ENCODE data around the gene APAF1. TPM values are rescaled to one million over a fixed set of nuclear protein-coding genes. Genes with fewer than 3 reads are reported as not detected.
"Not testable (repeated sequence)": the region's sequence is repeated elsewhere in the genome, so short reads cannot be mapped to it uniquely, and the experiment has no call there.

APAF1 gene
- total and polyA plus RNA-seq, 2 donors from 2014 or later, result 4.6 to 16.1 TPM

- no peak for TF ChIP-seq CTCF (IDR thresholded peaks at IDR 0.05; ENCODE audit: borderline replicate concordance, extremely low read depth, insufficient read depth)
- Histone ChIP-seq H3K4me1 (ENCODE audit: control insufficient read depth in 2 of 3, insufficient read depth in 2 of 3, low read depth in 1 of 3, low read length in 3 of 3) (no peaks in the 10 kb centered on the region), H3K27ac (ENCODE audit: low read depth in 2 of 2, low read length in 2 of 2) (no peak overlapping the region), H3K4me3 (ENCODE audit: low read length in 3 of 3) (no peak overlapping the region), H3K27me3 (ENCODE audit: control insufficient read depth, insufficient read depth, low read length) (no peaks in the 10 kb centered on the region), H3K36me3 (ENCODE audit: control insufficient read depth in 2 of 3, insufficient read depth in 3 of 3, low read length in 3 of 3) (no peaks in the 10 kb centered on the region), H3K9me3 (ENCODE audit: control insufficient read depth in 2 of 3, insufficient read depth in 1 of 3, low read length in 3 of 3) (no peaks in the 10 kb centered on the region), H3K9ac (ENCODE audit: low read length in 3 of 3) (no peak overlapping the region)
- DNase-seq (no peak), FAIRE-seq (no peak)
- intact Hi-C loops (cut with DNase I), result no loop called here
Observed at GRCh38 chr12:98751580-98752115, 106.6 kb downstream of the APAF1 start.

DNA sequence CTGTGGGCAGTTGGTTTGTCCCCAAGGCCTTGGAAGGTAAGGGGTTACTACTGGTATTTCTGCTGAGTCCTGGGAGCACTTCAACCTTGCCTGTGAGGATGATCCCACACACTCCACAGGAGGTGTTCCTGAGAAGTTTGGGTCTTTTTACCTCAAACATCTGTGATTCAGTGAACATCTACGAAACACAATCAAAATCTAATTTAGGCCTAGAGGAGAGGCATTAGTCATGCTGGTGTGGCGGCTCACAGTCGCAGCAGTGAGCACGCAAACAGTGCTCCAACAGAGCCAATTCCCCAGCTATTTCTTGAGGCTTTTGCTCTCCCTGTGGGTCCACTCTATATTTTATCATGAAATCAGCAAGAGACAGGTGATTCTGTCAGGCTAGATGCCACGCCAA, 107.6 kb downstream of the APAF1 start:
- no peak for FAIRE-seq
- Histone ChIP-seq H3K36me3 (ENCODE audit: control insufficient read depth in 2 of 3, insufficient read depth in 3 of 3, low read length in 3 of 3) (no peaks in the 10 kb centered on the region), H3K27ac (ENCODE audit: low read depth in 2 of 2, low read length in 2 of 2) (no peak overlapping the region), H3K4me1 (ENCODE audit: control insufficient read depth in 2 of 3, insufficient read depth in 2 of 3, low read depth in 1 of 3, low read length in 3 of 3) (no peaks in the 10 kb centered on the region), H3K4me3 (ENCODE audit: low read length in 3 of 3) (no peak overlapping the region), H3K9ac (ENCODE audit: low read length in 3 of 3) (no peak overlapping the region), H3K9me3 (ENCODE audit: control insufficient read depth in 2 of 3, insufficient read depth in 1 of 3, low read length in 3 of 3) (no peaks in the 10 kb centered on the region), H3K27me3 (ENCODE audit: control insufficient read depth, insufficient read depth, low read length) (no peaks in the 10 kb centered on the region)
- intact Hi-C loops (cut with DNase I), result no loop called here
- DNase-seq, result no peak
- no peak for TF ChIP-seq CTCF (IDR thresholded peaks at IDR 0.05; ENCODE audit: borderline replicate concordance, extremely low read depth, insufficient read depth)

DNA sequence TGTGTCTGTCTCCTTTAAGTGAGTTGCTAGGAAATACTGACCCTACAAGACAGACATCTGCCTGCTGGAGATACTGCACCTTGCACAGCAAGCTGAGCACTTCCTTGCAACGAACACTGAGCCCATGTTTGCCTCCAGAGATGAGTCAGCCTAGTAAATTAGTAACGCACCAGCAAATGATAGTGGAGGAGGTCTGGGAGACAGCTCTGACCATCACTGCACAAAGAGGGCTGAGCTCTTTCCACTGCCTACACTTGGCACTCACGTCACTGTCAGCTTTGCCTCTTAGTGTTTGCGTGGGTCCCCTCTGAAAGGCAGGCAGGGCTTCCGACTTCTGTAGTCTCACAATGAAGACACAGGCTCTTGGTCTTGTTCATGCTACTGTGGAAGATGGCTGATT, 109.0 kb downstream of the APAF1 start:
- Histone ChIP-seq H3K36me3 (ENCODE audit: control insufficient read depth in 2 of 3, insufficient read depth in 3 of 3, low read length in 3 of 3) (no peaks in the 10 kb centered on the region), H3K27ac (ENCODE audit: low read depth in 2 of 2, low read length in 2 of 2) (no peak overlapping the region), H3K27me3 (ENCODE audit: control insufficient read depth, insufficient read depth, low read length) (no peaks in the 10 kb centered on the region), H3K4me1 (ENCODE audit: control insufficient read depth in 2 of 3, insufficient read depth in 2 of 3, low read depth in 1 of 3, low read length in 3 of 3) (no peaks in the 10 kb centered on the region), H3K9ac (ENCODE audit: low read length in 3 of 3) (no peak overlapping the region), H3K9me3 (ENCODE audit: control insufficient read depth in 2 of 3, insufficient read depth in 1 of 3, low read length in 3 of 3) (no peaks in the 10 kb centered on the region), H3K4me3 (ENCODE audit: low read length in 3 of 3) (no peak overlapping the region)
- intact Hi-C loops (cut with DNase I), result no loop called here
- no peak for FAIRE-seq
- no peak for TF ChIP-seq CTCF (IDR thresholded peaks at IDR 0.05; ENCODE audit: borderline replicate concordance, extremely low read depth, insufficient read depth)
- peak in 1 of 5 donors; percentile 30 for DNase-seq

- H3K4me3 ChIP-seq (ENCODE audit: low read length in 3 of 3); H3K9ac ChIP-seq (ENCODE audit: low read length in 3 of 3); H3K9me3 ChIP-seq (ENCODE audit: control insufficient read depth in 2 of 3, insufficient read depth in 1 of 3, low read length in 3 of 3); H3K36me3 ChIP-seq (ENCODE audit: control insufficient read depth in 2 of 3, insufficient read depth in 3 of 3, low read length in 3 of 3); H3K27me3 ChIP-seq (ENCODE audit: control insufficient read depth, insufficient read depth, low read length); H3K27ac ChIP-seq (ENCODE audit: low read depth in 2 of 2, low read length in 2 of 2); FAIRE-seq; intact Hi-C loops (cut with DNase I); H3K4me1 ChIP-seq (ENCODE audit: control insufficient read depth in 2 of 3, insufficient read depth in 2 of 3, low read depth in 1 of 3, low read length in 3 of 3): not testable (repeated sequence)
- DNase-seq, result peak in 1 of 5 donors; percentile 4
Observed at GRCh38 chr12:98755855-98756254, 110.8 kb downstream of the APAF1 start.

Data from kidney (tissue), 14 donors.